ENCODE results near the gene TIFAB. TPM values are rescaled to one million over a fixed set of nuclear protein-coding genes. Genes with fewer than 3 reads are reported as not detected.

TIFAB gene
- polyA plus RNA-seq, 2 of the 4 experiments (the other 2 are of a cell fraction), result not detected

GRCh38 chr5:135399794-135400542 lies 52.2 kb downstream of the TIFAB start:
- DNase-seq (ENCODE audit: low read depth in 1 of 2, low spot score in 1 of 2) (no peak), ATAC-seq (no peak), FAIRE-seq (no peak)
- ChIA-PET CTCF (interaction anchor here (2.4 kb wide), 1 partner anchor 25 kb away, joined by 7 read pairs; no protein-coding TSS in a partner anchor), POLR2A (interaction anchor here (1.3 kb wide), 1 partner anchor 24 kb away, joined by 6 read pairs; no protein-coding TSS in a partner anchor)
- Histone ChIP-seq H3K4me1 (peaks cover 22% of the 10 kb centered on the region), H3K4me2 (peak overlapping the region; percentile 95), H3K9me3 (0 out of 3 replicates have a peak, but pooled peaks cover under 1% of the 10 kb centered on the region), H3K27ac (peak overlapping the region; percentile 91 to 98), H3K4me3 (peak overlapping the region; percentile 97)
- WGBS (ENCODE audit: missing lambda C conversion rate), result 89% methylated on average over 25 of the region's 25 CpGs
- TF ChIP-seq SMC3 (IDR thresholded peaks at IDR 0.05) (no peak), HEYL (CRISPR knock-in tag; IDR thresholded peaks at IDR 0.05) (no peak), E2F6 (IDR thresholded peaks at IDR 0.05; ENCODE audit: borderline replicate concordance, low read depth) (no peak), RNF2 (IDR thresholded peaks at IDR 0.05; ENCODE audit: borderline replicate concordance, low read depth) (no peak), CTCF (IDR thresholded peaks at IDR 0.05) (no peak), KDM1A (IDR thresholded peaks at IDR 0.05; ENCODE audit: low read depth) (no peak), EP300 (IDR thresholded peaks at IDR 0.05) (no peak), MYC (IDR thresholded peaks at IDR 0.05; ENCODE audit: borderline replicate concordance, low read length) (no peak), MAX (IDR thresholded peaks at IDR 0.05) (no peak), FOSL2 (IDR thresholded peaks at IDR 0.05) (no peak), FOSL2 (CRISPR knock-in tag; IDR thresholded peaks at IDR 0.05) (no peak), HES2 (IDR thresholded peaks at IDR 0.05) (no peak), EHF (CRISPR knock-in tag; IDR thresholded peaks at IDR 0.05) (no peak), ZC3H11A (IDR thresholded peaks at IDR 0.05) (no peak), POLR2A (IDR thresholded peaks at IDR 0.05; ENCODE audit: low read length) (no peak), NFE2L2 (conservative IDR thresholded peaks at IDR 0.05; ENCODE audit: low read length) (no peak)

- ChIA-PET CTCF (interaction anchor here (2.4 kb wide), 1 partner anchor 26 kb away, joined by 7 read pairs; no protein-coding TSS in a partner anchor), POLR2A (interaction anchor here (1.3 kb wide), 1 partner anchor 25 kb away, joined by 6 read pairs; no protein-coding TSS in a partner anchor)
- Histone ChIP-seq H3K9me3 (no peaks in the 10 kb centered on the region), H3K4me3 (peak within 1 kb of the TSS; percentile 97), H3K27ac (peak within 1 kb of the TSS; percentile 91 to 98), H3K4me1 (peaks cover 22% of the 10 kb centered on the region), H3K4me2 (peak within 1 kb of the TSS; percentile 95)
- WGBS (ENCODE audit: missing lambda C conversion rate), result 29% methylated on average over 19 of the region's 109 CpGs
- ATAC-seq (peak; percentile 90 to 92), DNase-seq (ENCODE audit: low read depth in 1 of 2, low spot score in 1 of 2) (peak; percentile 63 to 86), FAIRE-seq (no peak)
- TF ChIP-seq BHLHE40 (IDR thresholded peaks at IDR 0.05; ENCODE audit: low read depth, low read length) (peak; percentile 52; the same call in 1 of the 2 replicates), RFX5 (IDR thresholded peaks at IDR 0.05) (no peak), REST (IDR thresholded peaks at IDR 0.05) (no peak), BCL3 (IDR thresholded peaks at IDR 0.05) (peak; percentile 51; the same call in 1 of the 3 replicates), TP53 (CRISPR knock-in tag; IDR thresholded peaks at IDR 0.05) (peak; percentile 73; the same call in 1 of the 2 replicates), CTCF (IDR thresholded peaks at IDR 0.05) (no peak)
Measured at GRCh38 chr5:135398855-135399793, 53.0 kb downstream of the TIFAB start, which contains the start of gene MACROH2A1. TSS of gene MACROH2A1 (minus strand) at chr5:135399231. CDS start at chr5:135389093, 10,138 bp downstream.
